Brain microvascular endothelial cell (primary cell): Measurements from ENCODE around the gene SPECC1L.

ENCODE experiments used
- DNase-seq: peaks from one replicate; pipeline ENCODE4 v3.0.0-alpha.2; 2020
- H3K27ac ChIP-seq: fragments of 250-450 bp; sonication (Bioruptor Pico); 2 replicates; pipeline ENCODE4 v1.5.1; 2020; ENCODE audit warnings: mild to moderate bottlenecking, moderate library complexity
- H3K27me3 ChIP-seq: fragments of 250-450 bp; sonication (Bioruptor Pico); replicated peaks from 2 replicates; pipeline ENCODE4 v1.5.1; 2020; ENCODE audit warnings: mild to moderate bottlenecking
- H3K36me3 ChIP-seq: fragments of 250-450 bp; sonication (Bioruptor Pico); replicated peaks from 2 replicates; pipeline ENCODE4 v1.5.1; 2020; ENCODE audit warnings: mild to moderate bottlenecking
- H3K4me3 ChIP-seq: 2 replicates; pipeline ENCODE4 v1.5.1; 2011; ENCODE audit warnings: low read depth, mild to moderate bottlenecking, control low read depth, low read length, moderate library complexity
- CTCF ChIP-seq: IDR thresholded peaks from 2 replicates; pipeline ENCODE4 v1.5.1; 2011; ENCODE audit warnings: low read depth, mild to moderate bottlenecking, moderate library complexity, low read length, control low read depth, inconsistent platforms; ENCODE audit errors: missing control alignments
- in situ Hi-C: cut with HindIII; loops from 2 replicates; pipeline ENCODE4 v1.10.0; 2017; ENCODE audit warnings: low sequenced_read_pairs, low pct_ligation_motif_present

Gene SPECC1L

GRCh38 chr22:24440718-24441405 is 170.2 kb downstream of the SPECC1L start:
- Histone ChIP-seq H3K27ac (no peak overlapping the region), H3K36me3 (no peaks in the 10 kb centered on the region), H3K4me3 (no peak overlapping the region), H3K27me3 (no peaks in the 10 kb centered on the region)
- in situ Hi-C loops = no loop called here
- DNase-seq = no peak
- no peak for TF ChIP-seq CTCF

- Histone ChIP-seq H3K27ac (no peak overlapping the region), H3K27me3 (no peaks in the 10 kb centered on the region), H3K4me3 (no peak overlapping the region), H3K36me3 (no peaks in the 10 kb centered on the region)
- DNase-seq = no peak
- in situ Hi-C loops = no loop called here
- TF ChIP-seq CTCF = no peak
These were observed 171.0 kb downstream of the SPECC1L start for GRCh38 chr22:24441406-24442351.

- H3K4me3 ChIP-seq = no peak overlapping the region
- no peak for TF ChIP-seq CTCF
- no peak for DNase-seq
- H3K27me3 ChIP-seq = no peaks in the 10 kb centered on the region
- in situ Hi-C loops = no loop called here
- no peaks in the 10 kb centered on the region for H3K36me3 ChIP-seq
- no peak overlapping the region for H3K27ac ChIP-seq
These were observed 171.7 kb downstream of the SPECC1L start for GRCh38 chr22:24442352-24442744.

GRCh38 chr22:24443668-24444067 is 173.0 kb downstream of the SPECC1L start:
- Histone ChIP-seq H3K27me3 (no peaks in the 10 kb centered on the region), H3K36me3 (no peaks in the 10 kb centered on the region), H3K4me3 (no peak overlapping the region), H3K27ac (no peak overlapping the region)
- DNase-seq = no peak
- no peak for TF ChIP-seq CTCF
- in situ Hi-C loops = no loop called here

GRCh38 chr22:24444251-24444650 is 173.6 kb downstream of the SPECC1L start:
- Histone ChIP-seq H3K4me3 (no peak overlapping the region), H3K27ac (no peak overlapping the region), H3K27me3 (no peaks in the 10 kb centered on the region), H3K36me3 (no peaks in the 10 kb centered on the region)
- in situ Hi-C loops = no loop called here
- no peak for DNase-seq
- no peak for TF ChIP-seq CTCF
